Ascending aorta (tissue), 2 donors: ENCODE data around the gene ADCK1. TPM values are rescaled to one million over a fixed set of nuclear protein-coding genes. Genes with fewer than 3 reads are reported as not detected.

Experiments used
- DNase-seq, 2 donors: peaks; one replicate each; pipeline ENCODE4 v3.0.0-alpha.2; 2019; ENCODE audit warnings: low spot score in 2 of 2
- H3K27ac ChIP-seq, 2 donors: fragments of 200-600 bp; sonication (generic); one replicate each; pipeline ENCODE4 v1.5.1; 2016 to 2017; ENCODE audit warnings: mild to moderate bottlenecking in 1 of 2
- H3K27me3 ChIP-seq: fragments of 200-600 bp; sonication (generic); one replicate; pipeline ENCODE4 v1.5.1; 2017
- H3K36me3 ChIP-seq, 2 donors: fragments of 200-600 bp; sonication (generic); one replicate each; pipeline ENCODE4 v1.5.1; 2016
- H3K4me1 ChIP-seq, 2 donors: fragments of 200-600 bp; sonication (generic); one replicate each; pipeline ENCODE4 v1.5.1; 2016 to 2017; ENCODE audit warnings: mild to moderate bottlenecking in 1 of 2
- H3K4me3 ChIP-seq, 2 donors: fragments of 200-600 bp; sonication (generic); one replicate each; pipeline ENCODE4 v1.5.1; 2016 to 2017; ENCODE audit warnings: mild to moderate bottlenecking in 1 of 2
- H3K9me3 ChIP-seq, 2 donors: fragments of 200-600 bp; sonication (generic); one replicate each; pipeline ENCODE4 v1.5.1; 2016
- CTCF ChIP-seq, 3 experiments: fragments of 200-600 bp in 2 of 3; fragments of 450-650 bp in 1 of 3; sonication (generic) in 2 of 3; IDR thresholded peaks; one replicate each; pipeline ENCODE4 v1.5.1; 2016 to 2019; ENCODE audit warnings: antibody characterized with exemption in 3 of 3, mild to moderate bottlenecking in 1 of 3, moderate library complexity in 1 of 3
- intact Hi-C: fragments of 100-400 bp; cut with DNase I; formaldehyde crosslinking; loops from one replicate; pipeline ENCODE4 v1.15.1; 2023
- total RNA-seq: library from RNA; depleted of rRNA; stranded (reverse); fragments of >200 nt; gene quantifications from one replicate; pipeline ENCODE4 v1.1.0, GENCODE V29; 2016

ADCK1 gene
- total RNA-seq, 1 donor from 2014 or later = 0.43 TPM

GRCh38 chr14:77837926-77838325, 38.0 kb downstream of the ADCK1 start:
- no peak for TF ChIP-seq CTCF (IDR thresholded peaks at IDR 0.05)
- Histone ChIP-seq H3K27ac (no peak overlapping the region), H3K4me3 (no peak overlapping the region), H3K27me3 (no peaks in the 10 kb centered on the region), H3K4me1 (no peaks in the 10 kb centered on the region), H3K9me3 (no peaks in the 10 kb centered on the region), H3K36me3 (no peaks in the 10 kb centered on the region)
- intact Hi-C loops = no loop called here
- no peak for DNase-seq

DNA sequence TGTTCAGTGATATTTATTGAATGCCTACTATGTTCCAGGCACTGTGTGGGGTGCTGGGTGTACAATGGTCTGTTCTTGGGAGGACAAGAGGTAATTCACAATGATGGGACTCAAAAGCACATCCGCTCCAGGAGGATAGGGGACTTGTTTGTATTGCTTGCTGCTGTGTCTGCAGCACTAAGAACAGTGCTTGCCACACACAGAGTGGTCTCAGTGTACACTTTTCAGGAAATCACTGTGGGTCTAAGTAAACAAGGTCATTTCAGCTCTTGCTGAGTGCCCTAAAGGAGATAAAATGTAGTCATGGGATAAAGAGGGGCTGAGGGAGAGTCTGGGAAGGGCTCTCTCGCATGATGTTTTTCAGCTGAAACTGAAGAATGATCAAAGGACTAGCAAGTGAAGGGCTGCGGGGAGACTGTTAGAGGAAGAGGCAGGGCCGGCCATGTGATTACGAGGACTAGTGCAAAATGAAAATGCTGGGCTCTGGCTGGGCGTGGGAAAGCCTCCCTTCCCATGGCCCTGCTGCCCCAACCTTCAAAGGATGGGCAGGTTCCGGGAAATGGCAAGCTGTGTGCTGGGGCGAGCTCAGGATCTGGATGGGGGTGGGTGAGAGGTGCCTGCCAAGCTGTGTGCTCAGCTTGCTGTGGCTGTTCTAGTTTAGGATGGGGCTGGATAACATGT, 39.1 kb downstream of the ADCK1 start:
- no peak for TF ChIP-seq CTCF (IDR thresholded peaks at IDR 0.05)
- Histone ChIP-seq H3K4me1 (no peaks in the 10 kb centered on the region), H3K4me3 (no peak overlapping the region), H3K9me3 (no peaks in the 10 kb centered on the region), H3K27ac (no peak overlapping the region), H3K27me3 (no peaks in the 10 kb centered on the region), H3K36me3 (no peaks in the 10 kb centered on the region)
- intact Hi-C loops = no loop called here
- DNase-seq = no peak

- no peak for TF ChIP-seq CTCF (IDR thresholded peaks at IDR 0.05)
- H3K4me1 ChIP-seq = no peaks in the 10 kb centered on the region
- no peaks in the 10 kb centered on the region for H3K36me3 ChIP-seq
- no peak overlapping the region for H3K4me3 ChIP-seq
- no peaks in the 10 kb centered on the region for H3K27me3 ChIP-seq
- no peaks in the 10 kb centered on the region for H3K9me3 ChIP-seq
- intact Hi-C loops = no loop called here
- H3K27ac ChIP-seq = peak overlapping the region; percentile 13 to 51
- no peak for DNase-seq
Measured at GRCh38 chr14:77843195-77843594, 43.3 kb downstream of the ADCK1 start.

GRCh38 chr14:77843651-77844050, 43.7 kb downstream of the ADCK1 start:
- H3K4me3 ChIP-seq = no peak overlapping the region
- no peaks in the 10 kb centered on the region for H3K9me3 ChIP-seq
- no peaks in the 10 kb centered on the region for H3K27me3 ChIP-seq
- H3K4me1 ChIP-seq = no peaks in the 10 kb centered on the region
- H3K36me3 ChIP-seq = no peaks in the 10 kb centered on the region
- TF ChIP-seq CTCF (IDR thresholded peaks at IDR 0.05) = no peak
- peak overlapping the region in 1 of 2 donors; percentile 51 for H3K27ac ChIP-seq
- no peak for DNase-seq
- intact Hi-C loops = no loop called here

- Histone ChIP-seq H3K4me1 (no peaks in the 10 kb centered on the region), H3K36me3 (no peaks in the 10 kb centered on the region), H3K27me3 (no peaks in the 10 kb centered on the region), H3K4me3 (no peak overlapping the region), H3K27ac (no peak overlapping the region), H3K9me3 (no peaks in the 10 kb centered on the region)
- no peak for DNase-seq
- no peak for TF ChIP-seq CTCF (IDR thresholded peaks at IDR 0.05)
- intact Hi-C loops = no loop called here
Measured at GRCh38 chr14:77844802-77845201, 44.9 kb downstream of the ADCK1 start.

- Histone ChIP-seq H3K27me3 (no peaks in the 10 kb centered on the region), H3K4me3 (no peak overlapping the region), H3K9me3 (peaks cover 0 to 1% of the 10 kb centered on the region in 2 donors), H3K4me1 (no peaks in the 10 kb centered on the region), H3K36me3 (no peaks in the 10 kb centered on the region), H3K27ac (no peak overlapping the region)
- no peak for TF ChIP-seq CTCF (IDR thresholded peaks at IDR 0.05)
- intact Hi-C loops = no loop called here
- no peak for DNase-seq
Measured at GRCh38 chr14:77848031-77848430, 48.1 kb downstream of the ADCK1 start.
